SKM-1 treated with dmso at 0.1 percent for 144 hours (cell line): ENCODE data around the gene NAGA.
"Not testable (repeated sequence)": the region's sequence is repeated elsewhere in the genome, so short reads cannot be mapped to it uniquely, and the experiment has no call there.

Source experiments
- DNase-seq: peaks from one replicate; lab custom pipeline; 2025; ENCODE audit not compliant: unreplicated experiment; lab: John Stamatoyannopoulos, UW

Gene NAGA

DNA sequence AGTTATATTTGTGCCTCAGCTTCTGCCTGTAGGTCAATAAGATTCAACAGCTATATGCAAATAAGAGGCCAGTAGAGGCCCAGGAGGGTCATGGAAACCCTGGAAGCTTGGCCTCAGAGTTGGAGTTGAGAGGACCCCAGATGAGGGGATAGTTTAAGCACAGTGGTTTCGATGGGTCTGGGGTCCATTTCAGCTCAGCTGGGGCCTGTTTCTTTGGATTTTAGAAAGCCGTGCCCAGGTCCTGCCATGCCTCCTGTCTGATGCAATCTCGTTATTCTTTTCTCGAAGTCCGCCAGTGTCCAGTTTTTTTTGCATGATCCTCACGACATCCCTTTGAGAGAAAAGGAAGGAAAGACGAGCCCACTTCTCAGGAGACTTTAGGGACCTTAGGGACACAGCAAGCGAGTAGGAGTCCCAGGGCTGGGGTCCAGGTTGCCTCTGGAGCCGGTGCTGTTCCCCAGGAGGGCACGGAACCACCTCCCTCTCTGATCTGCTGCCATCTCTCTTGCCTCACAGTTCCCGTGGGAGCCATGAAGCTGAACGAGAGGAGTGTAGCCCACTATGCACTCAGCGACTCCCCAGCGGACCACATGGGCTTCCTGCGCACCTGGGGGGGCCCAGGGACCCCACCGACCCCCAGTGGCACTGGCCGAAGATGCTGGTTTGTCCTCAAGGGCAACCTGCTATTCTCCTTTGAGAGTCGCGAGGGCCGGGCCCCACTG is 6.3 kb upstream of the NAGA start:
- no peak for DNase-seq

- no peak for DNase-seq
Observed at GRCh38 chr22:42074846-42075676, 4.4 kb upstream of the NAGA start.

DNA sequence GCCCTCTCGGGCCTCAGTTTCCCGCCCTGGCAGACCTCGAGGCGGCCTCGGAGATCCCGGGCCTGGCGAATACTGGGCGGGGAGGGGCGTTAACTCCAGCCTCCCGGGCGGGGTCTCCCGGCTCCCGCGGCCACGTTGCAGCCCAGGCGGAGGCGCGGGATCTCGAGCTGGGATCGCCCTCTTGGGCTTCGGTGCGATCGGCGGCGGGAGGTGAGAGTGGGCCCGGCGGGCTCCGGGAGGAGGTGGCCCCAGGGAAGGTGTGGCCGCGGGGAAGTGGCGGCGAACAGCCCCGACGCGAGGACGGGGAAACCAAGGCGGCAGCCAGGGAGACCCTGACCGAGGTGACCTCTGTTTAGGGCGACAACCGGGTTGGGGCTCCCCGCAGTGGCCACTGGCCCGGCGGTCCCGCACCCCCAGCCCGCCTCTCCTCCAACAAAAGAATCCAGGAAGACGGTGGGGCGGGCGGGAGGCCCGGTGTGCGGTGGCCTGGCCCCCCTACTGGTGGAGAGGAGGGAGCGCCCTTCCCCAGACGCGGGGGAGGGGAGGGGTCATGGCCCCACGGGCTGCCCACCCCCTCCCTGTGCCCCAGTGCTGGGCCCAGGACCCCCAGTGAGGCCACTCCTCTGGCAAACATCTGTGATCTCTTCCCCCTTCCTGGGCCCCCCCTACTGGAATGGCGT is 3.7 kb upstream of the NAGA start, which contains the start of gene PHETA2:
PHETA2 (plus strand) TSS at position 117 of the 680 bp plus-strand sequence. CDS start 3,046 bp downstream, outside the sequence.
- DNase-seq: no peak

GRCh38 chr22:42073621-42074041 is 3.0 kb upstream of the NAGA start:
- no peak for DNase-seq

GRCh38 chr22:42072606-42073330 is 2.2 kb upstream of the NAGA start:
- no peak for DNase-seq

- not testable (repeated sequence) for DNase-seq
Observed at GRCh38 chr22:42071508-42071907, 896 bp upstream of the NAGA start.

- peak; percentile 72 for DNase-seq
Observed at GRCh38 chr22:42069801-42070516, 653 bp downstream of the NAGA start.

DNA sequence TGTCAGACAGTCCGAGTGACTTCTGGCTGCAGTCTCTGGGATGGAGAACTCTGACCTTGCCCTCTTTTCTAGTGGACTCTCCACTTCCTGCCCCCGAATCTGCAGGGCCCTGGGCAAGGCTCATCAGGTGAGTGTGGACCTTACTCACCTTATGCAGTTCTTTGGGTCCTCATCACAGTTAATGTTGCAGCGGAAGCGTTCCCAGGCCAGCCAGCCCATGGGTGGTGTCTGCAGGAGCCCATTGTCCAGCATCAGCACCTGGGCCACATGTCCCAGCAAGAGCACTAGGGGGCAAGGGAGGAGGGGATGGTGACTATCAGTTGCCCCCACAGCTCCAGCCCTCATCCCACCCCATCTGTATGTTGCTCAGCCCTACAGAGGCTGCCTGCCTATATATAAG is 2.3 kb downstream of the NAGA start:
- DNase-seq: no peak

GRCh38 chr22:42067671-42068251 is 2.9 kb downstream of the NAGA start:
- DNase-seq: no peak

DNA sequence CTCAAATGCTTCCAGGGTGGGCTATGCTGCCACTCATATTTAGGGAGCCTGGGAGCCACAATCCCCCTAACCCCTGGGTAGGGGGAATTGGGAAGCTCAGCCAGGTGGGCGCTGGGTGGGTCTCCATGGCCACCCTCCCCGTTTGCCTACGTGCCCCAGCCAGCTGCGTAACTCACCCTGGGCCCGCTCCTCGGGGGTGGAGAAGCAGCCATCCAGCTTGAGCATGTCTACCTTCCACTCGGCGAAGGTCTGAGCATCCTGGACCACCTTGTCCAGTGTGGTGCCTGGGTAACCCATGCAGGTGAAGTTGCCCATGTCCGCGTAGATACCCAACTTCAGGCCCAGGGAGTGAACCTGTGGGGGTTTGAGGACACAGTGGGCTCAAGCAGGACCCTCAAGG is 3.7 kb downstream of the NAGA start:
- DNase-seq: no peak

- DNase-seq: no peak
Observed at GRCh38 chr22:42066126-42066761, 4.4 kb downstream of the NAGA start.

GRCh38 chr22:42065438-42066125 is 5.0 kb downstream of the NAGA start:
- no peak for DNase-seq

- no peak for DNase-seq
Observed at GRCh38 chr22:42064629-42065028, 6.0 kb downstream of the NAGA start.

- no peak for DNase-seq
Observed at GRCh38 chr22:42062506-42063170, 8.0 kb downstream of the NAGA start.

DNA sequence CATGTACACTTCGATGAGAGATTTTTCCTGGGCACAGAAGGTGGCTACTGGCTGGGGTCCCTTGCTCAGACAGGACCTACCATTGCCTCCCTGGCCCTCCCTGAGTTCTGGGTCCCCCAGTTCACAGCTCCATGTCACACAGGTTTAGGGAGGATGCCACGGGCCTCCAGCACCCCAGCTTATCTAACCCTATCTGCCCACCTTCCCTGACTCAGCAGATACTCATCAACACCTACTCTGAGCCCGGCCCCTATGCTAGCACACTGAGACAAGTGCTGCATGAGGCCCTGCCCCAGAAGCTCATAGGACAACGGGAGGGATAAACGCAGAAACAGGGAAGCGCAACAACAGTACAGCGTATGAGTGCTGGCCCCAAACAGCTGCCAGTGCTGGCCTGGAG is 9.6 kb downstream of the NAGA start:
- no peak for DNase-seq

GRCh38 chr22:42060489-42060888 is 10.1 kb downstream of the NAGA start:
- no peak for DNase-seq

DNA sequence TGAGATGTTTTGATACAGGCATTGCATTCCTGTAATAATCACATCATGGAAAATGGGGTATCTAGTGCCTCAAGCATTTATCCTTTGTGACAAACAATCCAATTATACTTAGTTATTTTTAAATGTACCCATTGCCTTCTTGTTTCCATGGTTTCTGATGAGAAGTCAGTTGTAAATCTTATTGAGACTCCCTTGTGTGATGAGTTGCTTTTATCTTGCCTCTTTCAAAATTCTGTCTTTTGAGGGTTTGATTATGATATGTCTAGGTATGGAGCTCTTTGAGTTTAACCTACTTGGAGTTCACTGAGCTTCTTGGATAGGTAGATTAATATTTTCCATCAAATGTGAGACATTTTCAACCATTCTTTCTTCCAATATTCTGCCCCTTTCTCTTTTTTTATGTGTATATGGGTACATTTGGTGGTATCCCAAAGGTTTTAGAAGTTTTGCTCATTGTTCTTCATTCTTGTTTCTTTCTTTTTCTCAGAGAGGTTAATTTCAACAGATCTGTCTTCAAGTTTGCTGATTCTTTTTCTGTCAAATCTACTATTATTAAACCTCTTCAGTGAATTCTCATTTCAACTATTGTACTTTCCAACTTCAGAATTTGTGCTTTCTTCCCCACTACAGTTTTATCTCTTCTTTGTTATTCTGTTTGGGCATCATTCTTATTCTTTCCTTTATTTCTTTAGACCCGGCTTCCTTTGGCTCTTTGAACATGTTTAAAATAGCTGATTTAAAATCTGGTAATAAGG is 13.7 kb downstream of the NAGA start:
- DNase-seq: no peak

DNA sequence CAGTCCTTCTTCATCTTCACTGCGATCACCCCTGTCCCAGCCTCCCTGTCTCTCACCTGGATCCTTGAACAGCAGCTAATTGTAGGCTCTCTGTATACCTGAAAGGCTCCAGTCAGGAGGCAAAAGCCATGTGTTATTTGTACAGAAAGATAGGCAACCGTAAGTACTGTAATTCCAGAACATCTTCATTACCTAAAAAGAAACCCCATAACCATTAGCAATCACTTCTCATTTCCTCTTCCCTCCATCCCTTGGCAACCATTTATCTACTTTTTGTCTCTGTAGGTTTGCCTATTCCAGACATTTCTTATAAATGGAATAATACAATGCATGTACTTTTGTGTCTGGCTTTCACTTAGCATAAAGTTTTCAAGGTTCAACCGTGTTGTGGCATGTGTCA is 17.8 kb downstream of the NAGA start:
- DNase-seq: no peak
